K562 (cell line): Measurements from ENCODE around the gene SH3BP5. TPM values are rescaled to one million over a fixed set of nuclear protein-coding genes. Genes with fewer than 3 reads are reported as not detected.
A peak's percentile ranks its signal among the peaks of the same experiment; 100 is the strongest.

Experiments used
- ATAC-seq: fragments of 200-7000 bp; cut with Tn5 transposase; 3 replicates; pipeline ENCODE4 v1.9.1; 2020; ENCODE audit warnings: moderate library complexity
- BruUV-seq: library from RNA; stranded (reverse); fragments of 400-500 nt; replicated peaks from 2 replicates; lab custom pipeline; 2021; lab: Mats Ljungman, UMichigan
- CTCF ChIA-PET: fragments of 300-600 bp; formaldehyde crosslinking; extraction: SDS; loops from one replicate; lab custom pipeline; 2021; ENCODE audit warnings: low intra/inter-chr PET ratio; lab: Yijun Ruan, JAX
- POLR2A ChIA-PET: fragments of 300-600, 350-650 bp; sonication (Branson Sonifier 250); formaldehyde crosslinking; extraction: SDS; loops from one replicate; lab custom pipeline; 2021; ENCODE audit warnings: antibody characterized with exemption, inconsistent platforms; lab: Yijun Ruan, JAX
- DNase-seq, 4 experiments: peaks; one replicate each; pipeline versions ENCODE4 v3.0.0 to v3.0.0-alpha.2; 2011 to 2018; ENCODE audit warnings: low spot score in 3 of 4, mixed read lengths in 3 of 4; ENCODE audit errors: extremely low read depth in 1 of 4
- FAIRE-seq: peaks from 2 replicates; lab custom pipeline; 2011; peaks lifted over from hg19 to GRCh38; lab: Jason Lieb, UNC
- H2AFZ ChIP-seq: 2 replicates; pipeline ENCODE4 v1.6.0; 2011; ENCODE audit warnings: low read depth, low read length, control low read depth, inconsistent platforms
- H3K27ac ChIP-seq: fragments of 200-600 bp; 3 replicates; pipeline ENCODE4 v1.8.0; 2011; ENCODE audit warnings: low read depth, mild to moderate bottlenecking, control low read depth, inconsistent platforms, low read length, moderate library complexity, mixed read lengths; ENCODE audit errors: extremely low read depth
- H3K27me3 ChIP-seq, 2 experiments: fragments of 300-600 bp in 1 of 2; 2 replicates in 1 of 2; 3 replicates in 1 of 2; pipeline versions ENCODE4 v1.6.0 to v1.8.0; 2011; ENCODE audit warnings: inconsistent platforms in 2 of 2, low read length in 2 of 2, mild to moderate bottlenecking in 1 of 2, mixed read lengths in 1 of 2, moderate library complexity in 1 of 2; ENCODE audit not compliant: control insufficient read depth in 2 of 2, insufficient read depth in 2 of 2
- H3K36me3 ChIP-seq: fragments of 300-600 bp; 3 replicates; pipeline ENCODE4 v1.8.0; 2011; ENCODE audit warnings: mild to moderate bottlenecking, low read length, inconsistent platforms; ENCODE audit not compliant: control insufficient read depth, insufficient read depth
- H3K4me1 ChIP-seq, 2 experiments: fragments of 200-600 bp in 1 of 2; replicated peaks in 1 of 2; 2 replicates in 1 of 2; 3 replicates in 1 of 2; pipeline versions ENCODE4 v1.5.1 to v1.8.0; 2011; ENCODE audit warnings: inconsistent platforms in 2 of 2, low read length in 2 of 2, mild to moderate bottlenecking in 1 of 2, mixed read lengths in 1 of 2, moderate library complexity in 1 of 2; ENCODE audit not compliant: control insufficient read depth in 2 of 2, insufficient read depth in 2 of 2
- H3K4me2 ChIP-seq: 2 replicates; pipeline ENCODE4 v1.6.1; 2011; ENCODE audit warnings: low read length, control low read depth, inconsistent platforms, mixed read lengths; ENCODE audit not compliant: insufficient read depth
- H3K4me3 ChIP-seq: fragments of 200-600 bp; sonication (generic), shearing (Covaris generic); 2 replicates; pipeline ENCODE4 v1.5.1; 2016; ENCODE audit warnings: control low read depth, inconsistent platforms
- H3K79me2 ChIP-seq: fragments of 200-600 bp; 3 replicates; pipeline ENCODE4 v1.8.0; 2011; ENCODE audit warnings: low read length, inconsistent platforms; ENCODE audit not compliant: control insufficient read depth, insufficient read depth
- H3K9ac ChIP-seq, 2 experiments: 2 replicates each; pipeline versions ENCODE4 v1.6.0 to v1.6.1; 2011; ENCODE audit warnings: low read depth in 2 of 2, low read length in 2 of 2, control low read depth in 1 of 2, inconsistent platforms in 1 of 2, mild to moderate bottlenecking in 1 of 2, mixed read lengths in 1 of 2; ENCODE audit not compliant: insufficient read depth in 1 of 2
- H3K9me1 ChIP-seq: one replicate; pipeline ENCODE4 v1.6.0; 2011; ENCODE audit warnings: inconsistent platforms, mild to moderate bottlenecking, low read length, moderate library complexity; ENCODE audit not compliant: control insufficient read depth, insufficient read depth
- H3K9me3 ChIP-seq: replicated peaks from 2 replicates; pipeline ENCODE4 v1.5.1; 2011; ENCODE audit warnings: low read depth, low read length, inconsistent platforms; ENCODE audit not compliant: control insufficient read depth, insufficient read depth
- H4K20me1 ChIP-seq: replicated peaks from 2 replicates; pipeline ENCODE4 v1.6.1; 2011; ENCODE audit warnings: low read length, inconsistent platforms, mixed read lengths; ENCODE audit not compliant: control insufficient read depth, insufficient read depth
- ARID2 ChIP-seq: fragments of 450-650 bp; IDR thresholded peaks from 2 replicates; pipeline ENCODE4 v1.6.1; 2017; ENCODE audit warnings: antibody characterized with exemption, mild to moderate bottlenecking
- BCL6 ChIP-seq: fragments of 250-450 bp; sonication (Bioruptor Pico); IDR thresholded peaks from 2 replicates; pipeline ENCODE4 v1.4.0; 2020
- FIP1L1 ChIP-seq: fragments of 200-400 bp; formaldehyde crosslinking; IDR thresholded peaks from 2 replicates; pipeline ENCODE4 v1.6.1; 2018; ENCODE audit warnings: mild to moderate bottlenecking, low read depth, low read length; ENCODE audit not compliant: poor library complexity, severe bottlenecking
- FUS ChIP-seq: fragments of 200-400 bp; formaldehyde crosslinking; optimal IDR thresholded peaks from 2 replicates; pipeline ENCODE3; 2017; ENCODE audit warnings: low read depth, low read length
- MEF2D ChIP-seq: conservative IDR thresholded peaks from 2 replicates; pipeline ENCODE4 v1.6.1; 2016; ENCODE audit warnings: low read depth, missing genetic modification characterization, missing compliant biosample characterization
- RBM15 ChIP-seq: fragments of 200-400 bp; formaldehyde crosslinking; IDR thresholded peaks from 2 replicates; pipeline ENCODE4 v1.6.1; 2018; ENCODE audit warnings: mild to moderate bottlenecking, low read length, moderate library complexity; ENCODE audit not compliant: insufficient read depth
- SMARCC2 ChIP-seq: fragments of 450-650 bp; IDR thresholded peaks from 2 replicates; pipeline ENCODE4 v1.6.1; 2017; ENCODE audit warnings: antibody characterized with exemption, moderate library complexity, mild to moderate bottlenecking, low read depth
- TCF7 ChIP-seq: sonication (generic); IDR thresholded peaks from 2 replicates; pipeline ENCODE4 v1.6.1; 2016; ENCODE audit warnings: antibody characterized with exemption, borderline replicate concordance
- ZNF780A ChIP-seq: fragments of 250-450 bp; sonication (Bioruptor Pico); IDR thresholded peaks from 2 replicates; pipeline ENCODE4 v1.5.0; 2021; ENCODE audit warnings: mild to moderate bottlenecking
- whole genome bisulfite sequencing: fragments of 100-300 bp; shearing (Covaris generic); methylation state at CpG from one replicate; pipeline ENCODE4 v1.1.6; 2016; ENCODE audit warnings: low coverage, mixed read lengths; ENCODE audit not compliant: insufficient coverage; ENCODE audit errors: missing lambda C conversion rate; 5-methylcytosine and 5-hydroxymethylcytosine counted together
- in situ Hi-C: fragments of 300-500 bp; cut with MboI; formaldehyde crosslinking; loops from 4 replicates; pipeline ENCODE4 v1.15.0; 2018; ENCODE audit warnings: inconsistent platforms, mixed read lengths
- intact Hi-C: fragments of 100-400 bp; cut with micrococcal nuclease; formaldehyde crosslinking; loops from 2 replicates; pipeline ENCODE4 v1.14.2; 2022
- polyA plus RNA-seq, 8 experiments: library from polyadenylated mRNA; depleted of rRNA in 4 of 8; stranded (reverse) in 5 of 8; unstranded in 3 of 8; fragments of >200 nt; fragmentation: Nextera tagmentation in 2 of 8; fragmentation: Illumina TruSeq in 1 of 8; extraction: Ambion mirVana in 2 of 8; extraction: Trizol in 1 of 8; gene quantifications; 2 replicates each; pipeline versions ENCODE4 v1.2.1 to v1.2.3, GENCODE V29; 2011 to 2014; ENCODE audit warnings: inconsistent platforms in 1 of 8, missing spikeins in 1 of 8
- total RNA-seq, 7 experiments: library from RNA; depleted of rRNA in 6 of 7; stranded (reverse); fragments of >200 nt in 6 of 7; fragmentation: Illumina TruSeq in 2 of 7; extraction: Trizol in 2 of 7; gene quantifications; 2 replicates each; pipeline versions ENCODE4 v1.2.1 to v1.2.3, GENCODE V29; 2011 to 2021; ENCODE audit warnings: low replicate concordance in 1 of 7
- TF ChIP-seq, protein P1 (sequence below): sonication (generic); formaldehyde crosslinking; IDR thresholded peaks from 2 replicates; pipeline ENCODE4 v1.8.0; 2022; ENCODE audit warnings: missing genetic modification reagents, mild to moderate bottlenecking, moderate library complexity, borderline replicate concordance

Gene SH3BP5
- total and polyA plus RNA-seq, 9 of the 15 experiments (the other 6 are each of a cell fraction or from before 2014, with no cell fraction given) = 2.9 to 29.0 (median 14.9) TPM

DNA sequence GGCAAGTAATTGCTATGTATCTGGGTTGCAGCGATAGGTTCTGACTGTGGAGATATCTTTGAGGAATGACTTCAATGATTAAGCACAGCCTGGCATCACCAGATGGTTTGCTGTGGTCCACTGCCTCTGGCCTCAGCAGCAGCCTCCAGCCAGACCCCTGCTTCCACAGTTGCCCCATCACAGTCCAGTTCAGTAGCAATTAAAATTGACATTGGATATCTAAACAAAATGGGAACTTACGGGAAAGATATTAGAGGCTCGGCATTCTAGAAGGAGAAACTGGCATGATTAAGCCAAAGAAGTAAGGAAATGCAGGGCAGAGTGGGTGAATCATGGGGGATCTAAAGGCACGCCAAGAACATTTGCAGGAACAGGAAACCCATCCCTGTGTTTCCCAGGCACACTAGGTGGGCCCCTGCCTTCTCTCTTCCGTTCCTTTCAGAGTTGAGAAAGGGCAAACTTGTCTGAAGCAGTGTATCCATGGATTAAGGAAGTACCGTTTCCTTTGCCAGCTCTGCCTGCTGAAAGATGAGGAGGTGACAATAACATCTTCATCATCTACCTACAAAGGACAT is 36.3 kb upstream of the SH3BP5 start:
- POLR2A ChIA-PET = interaction anchor here (0.7 kb wide), 1 partner anchor 35 kb away, joined by 3 read pairs; no protein-coding TSS in a partner anchor
- no peaks in the 10 kb centered on the region for H4K20me1 ChIP-seq
- H3K9me3 ChIP-seq = no peaks in the 10 kb centered on the region
- BruUV-seq = no TSS peak
- intact Hi-C loops = no loop called here
- no peaks in the 10 kb centered on the region for H3K27me3 ChIP-seq
- CTCF ChIA-PET = no interaction called here
- no peaks in the 10 kb centered on the region for H3K36me3 ChIP-seq
- no peak overlapping the region for H3K4me3 ChIP-seq
- peak overlapping the region; percentile 13; the same call in 1 of the 2 replicates for H2AFZ ChIP-seq
- peaks cover 8% of the 10 kb centered on the region in 2 experiments; a peak in 4 of 5 replicates for H3K4me1 ChIP-seq
- no peak for DNase-seq
- no peaks in the 10 kb centered on the region for H3K79me2 ChIP-seq
- FAIRE-seq = no peak
- 46% methylated on average over 6 of the region's 6 CpGs for WGBS
- no peak overlapping the region for H3K9ac ChIP-seq
- no peak for ATAC-seq
- no peaks in the 10 kb centered on the region for H3K9me1 ChIP-seq
- H3K4me2 ChIP-seq = no peak overlapping the region
- no peak overlapping the region for H3K27ac ChIP-seq
- in situ Hi-C loops = no loop called here
- no peak for TF ChIP-seq TCF7
- TF ChIP-seq MEF2D (tag) = no peak
- no peak for TF ChIP-seq RBM15
- TF ChIP-seq ARID2 = no peak
- TF ChIP-seq FIP1L1 = no peak
- no peak for TF ChIP-seq ZNF780A
- TF ChIP-seq SMARCC2 = no peak
- no peak for TF ChIP-seq BCL6 (CRISPR knock-in tag)
- no peak for TF ChIP-seq FUS
- TF ChIP-seq, protein P1, sequence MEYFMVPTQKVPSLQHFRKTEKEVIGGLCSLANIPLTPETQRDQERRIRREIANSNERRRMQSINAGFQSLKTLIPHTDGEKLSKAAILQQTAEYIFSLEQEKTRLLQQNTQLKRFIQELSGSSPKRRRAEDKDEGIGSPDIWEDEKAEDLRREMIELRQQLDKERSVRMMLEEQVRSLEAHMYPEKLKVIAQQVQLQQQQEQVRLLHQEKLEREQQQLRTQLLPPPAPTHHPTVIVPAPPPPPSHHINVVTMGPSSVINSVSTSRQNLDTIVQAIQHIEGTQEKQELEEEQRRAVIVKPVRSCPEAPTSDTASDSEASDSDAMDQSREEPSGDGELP (CRISPR knock-in tag) = no peak
- TF ChIP-seq, all 486 proteins: peak for 0
